Measurements from ENCODE around the gene RASL12. TPM values are rescaled to one million over a fixed set of nuclear protein-coding genes. Genes with fewer than 3 reads are reported as not detected.
A peak's percentile ranks its signal among the peaks of the same experiment; 100 is the strongest.

Gene RASL12
- total and polyA plus RNA-seq, 2 of the 4 experiments (the other 2 are of a cell fraction): 0.18 to 0.22 TPM

DNA sequence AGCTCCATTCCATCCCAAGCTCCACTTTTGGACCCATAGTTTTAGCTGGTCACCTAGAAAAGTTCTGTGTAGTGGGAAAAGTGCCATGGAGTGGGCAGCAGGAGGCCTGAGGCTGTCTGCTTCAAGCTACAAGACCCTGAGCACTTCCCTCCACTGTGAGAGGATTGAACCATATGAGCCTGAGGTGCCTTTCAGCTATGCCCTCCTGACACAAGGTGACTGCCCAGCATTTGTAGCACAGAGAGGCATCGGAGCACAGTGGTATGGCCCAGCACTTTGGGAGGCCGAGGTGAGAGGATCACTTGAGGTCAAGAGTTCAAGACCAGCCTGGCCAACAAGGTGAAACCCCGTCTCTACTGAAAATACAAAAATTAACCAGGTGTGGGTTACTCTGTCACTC, 4.8 kb upstream of the RASL12 start:
- H3K18ac ChIP-seq (ENCODE audit: low read depth, low read length): no peak overlapping the region
- no peak overlapping the region; the same call in 1 of the 3 replicates for H2BK15ac ChIP-seq (ENCODE audit: low read depth, low read length)
- H2AK9ac ChIP-seq (replicated peaks; ENCODE audit: low read depth, low read length, poor library complexity): no peak overlapping the region
- no peak overlapping the region for H3K27ac ChIP-seq (ENCODE audit: insufficient read depth, low read length)
- DNase-seq (no peak), ATAC-seq (ENCODE audit: low read depth) (no peak)
- WGBS, 2 experiments (ENCODE audit: extremely low coverage in 2 of 2, insufficient read length in 1 of 2): no CpG with 5 or more reads among the region's 3 CpGs
- H3K9me3 ChIP-seq (ENCODE audit: control insufficient read depth, insufficient read depth, low read length): no peaks in the 10 kb centered on the region
- no peak overlapping the region for H4K91ac ChIP-seq (ENCODE audit: insufficient read depth, low read depth, low read length)
- TF ChIP-seq MAFK (IDR thresholded peaks at IDR 0.05; ENCODE audit: low read depth, low read length): no peak
- no peak for TF ChIP-seq POLR2A (IDR thresholded peaks at IDR 0.05; ENCODE audit: low read depth, low read length)
- TF ChIP-seq, protein P1, sequence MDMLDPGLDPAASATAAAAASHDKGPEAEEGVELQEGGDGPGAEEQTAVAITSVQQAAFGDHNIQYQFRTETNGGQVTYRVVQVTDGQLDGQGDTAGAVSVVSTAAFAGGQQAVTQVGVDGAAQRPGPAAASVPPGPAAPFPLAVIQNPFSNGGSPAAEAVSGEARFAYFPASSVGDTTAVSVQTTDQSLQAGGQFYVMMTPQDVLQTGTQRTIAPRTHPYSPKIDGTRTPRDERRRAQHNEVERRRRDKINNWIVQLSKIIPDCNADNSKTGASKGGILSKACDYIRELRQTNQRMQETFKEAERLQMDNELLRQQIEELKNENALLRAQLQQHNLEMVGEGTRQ (IDR thresholded peaks at IDR 0.05; ENCODE audit: low read depth, low read length): no peak
- no peak for TF ChIP-seq FOS (IDR thresholded peaks at IDR 0.05; ENCODE audit: low read depth, low read length)
- H3K4me3 ChIP-seq (ENCODE audit: insufficient read depth, low read depth, low read length): no peak overlapping the region
- H3K9me1 ChIP-seq (ENCODE audit: insufficient read depth, low read length): peaks cover 37% of the 10 kb centered on the region
- no peak overlapping the region for H2BK20ac ChIP-seq (ENCODE audit: low read depth, low read length)
- no peak overlapping the region for H3K23ac ChIP-seq (ENCODE audit: low read depth, low read length)
- H3K27me3 ChIP-seq (ENCODE audit: control insufficient read depth, insufficient read depth, low read length): no peaks in the 10 kb centered on the region; the same call in 1 of the 2 replicates
- H3K4me1 ChIP-seq (ENCODE audit: control insufficient read depth, insufficient read depth, low read length): peaks cover 38% of the 10 kb centered on the region
- no peaks in the 10 kb centered on the region for H3K79me1 ChIP-seq (ENCODE audit: low read depth in 1 of 2, low read length in 2 of 2)
- ChIA-PET POLR2A (ENCODE audit: unreplicated experiment) (no interaction called here), CTCF (interaction anchor here (0.6 kb wide), 1 partner anchor 263 kb away, joined by 3 read pairs; no protein-coding TSS in a partner anchor)
- no peak overlapping the region for H3K4me2 ChIP-seq (ENCODE audit: low read depth, low read length)
- no peaks in the 10 kb centered on the region for H3K36me3 ChIP-seq (ENCODE audit: control insufficient read depth, insufficient read depth, low read length)
- 0 out of 2 replicates have a peak overlapping the region, but pooled peaks have one; percentile 7 for H2BK120ac ChIP-seq (ENCODE audit: low read depth, low read length)
- peak overlapping the region; percentile 22; the same call in 1 of the 2 replicates for H3K14ac ChIP-seq (replicated peaks; ENCODE audit: low read depth, low read length)
- peaks cover 9% of the 10 kb centered on the region for H4K20me1 ChIP-seq (ENCODE audit: insufficient read depth, low read length)
- H4K8ac ChIP-seq (ENCODE audit: low read depth in 2 of 2, low read length in 2 of 2): no peak overlapping the region
- H4K5ac ChIP-seq (ENCODE audit: low read depth, low read length): no peak overlapping the region
- no peak overlapping the region for H2AFZ ChIP-seq (replicated peaks; ENCODE audit: low read length, poor library complexity)
- no peak overlapping the region for H2BK5ac ChIP-seq (ENCODE audit: low read depth, low read length, poor library complexity, severe bottlenecking)
- no peak overlapping the region for H3K4ac ChIP-seq (ENCODE audit: low read depth, low read length)
- BruUV-seq (replicated peaks): no TSS peak
- intact Hi-C loops (cut with micrococcal nuclease): no loop called here
- dilution Hi-C loops (cut with HindIII; ENCODE audit: low sequenced_read_pairs, unreplicated experiment): no loop called here
- peak overlapping the region; percentile 81; the same call in 1 of the 2 replicates for H2AK5ac ChIP-seq (ENCODE audit: low read depth, low read length)
- no peak overlapping the region for H3K9ac ChIP-seq (ENCODE audit: low read depth, low read length)
- H3K56ac ChIP-seq (ENCODE audit: extremely low read depth, insufficient read depth, low read length): no peak overlapping the region
- in situ Hi-C loops (cut with MboI; ENCODE audit: low sequenced_read_pairs): no loop called here

Measured in IMR-90 (cell line).